ENCODE data around the gene SELPLG. TPM values are rescaled to one million over a fixed set of nuclear protein-coding genes. Genes with fewer than 3 reads are reported as not detected.

Gene SELPLG
- total RNA-seq, 1 donor from 2014 or later, result 5.8 TPM

GRCh38 chr12:108595711-108596647 is 37.7 kb downstream of the SELPLG start:
- H3K4me3 Mint-ChIP-seq (ENCODE audit: unreplicated experiment), result no peak overlapping the region
- no peaks in the 10 kb centered on the region for H3K79me2 ChIP-seq (ENCODE audit: insufficient read depth, low read length)
- no peak overlapping the region for H2AFZ ChIP-seq (ENCODE audit: low read depth, low read length)
- H3K4me1 ChIP-seq (ENCODE audit: insufficient read depth, low read length), result no peaks in the 10 kb centered on the region
- no peak for FAIRE-seq
- TF ChIP-seq CTCF (IDR thresholded peaks at IDR 0.05; ENCODE audit: insufficient read depth, low read depth, low read length) (no peak), EZH2 (IDR thresholded peaks at IDR 0.05; ENCODE audit: insufficient read depth, low read length) (no peak)
- DNase-seq (ENCODE audit: low read depth), result no peak
- H3K27me3 ChIP-seq (ENCODE audit: insufficient read depth, low read length), result no peaks in the 10 kb centered on the region
- no peaks in the 10 kb centered on the region for H3K9me3 Mint-ChIP-seq (ENCODE audit: unreplicated experiment)
- no peak overlapping the region for H3K27ac ChIP-seq (ENCODE audit: low read depth, low read length)
- no peak overlapping the region for H3K4me3 ChIP-seq (ENCODE audit: insufficient read depth, low read depth, low read length)
- H3K9ac ChIP-seq (ENCODE audit: low read length), result no peak overlapping the region
- no peaks in the 10 kb centered on the region for H3K36me3 Mint-ChIP-seq (ENCODE audit: low read depth, unreplicated experiment)
- H3K27ac Mint-ChIP-seq (ENCODE audit: unreplicated experiment), result no peak overlapping the region
- no peaks in the 10 kb centered on the region for H3K36me3 ChIP-seq (ENCODE audit: insufficient read depth, low read length)
- no peaks in the 10 kb centered on the region for H3K4me1 Mint-ChIP-seq (ENCODE audit: low read depth, unreplicated experiment)
- peaks cover 13% of the 10 kb centered on the region for H3K27me3 Mint-ChIP-seq (ENCODE audit: low read depth, unreplicated experiment)
- peak overlapping the region; percentile 81 for H3K4me2 ChIP-seq (ENCODE audit: low read length)
- no peaks in the 10 kb centered on the region for H3K9me3 ChIP-seq (ENCODE audit: insufficient read depth, low read depth, low read length)
- peaks cover 7% of the 10 kb centered on the region for H4K20me1 ChIP-seq (ENCODE audit: insufficient read depth, low read length)

- no peaks in the 10 kb centered on the region for H3K36me3 Mint-ChIP-seq (ENCODE audit: low read depth, unreplicated experiment)
- DNase-seq (ENCODE audit: low read depth), result no peak
Observed at GRCh38 chr12:108594960-108595710, 38.6 kb downstream of the SELPLG start.

More at GRCh38 chr12:108594960-108595710, 38.6 kb downstream of the SELPLG start:
- no peaks in the 10 kb centered on the region for H3K4me1 ChIP-seq (ENCODE audit: insufficient read depth, low read length)
- H3K27me3 ChIP-seq (ENCODE audit: insufficient read depth, low read length), result no peaks in the 10 kb centered on the region
- H3K9ac ChIP-seq (ENCODE audit: low read length), result no peak overlapping the region
- Mint-ChIP-seq H3K4me3 (ENCODE audit: unreplicated experiment) (no peak overlapping the region), H3K27me3 (ENCODE audit: low read depth, unreplicated experiment) (peaks cover 13% of the 10 kb centered on the region), H3K9me3 (ENCODE audit: unreplicated experiment) (no peaks in the 10 kb centered on the region), H3K27ac (ENCODE audit: unreplicated experiment) (no peak overlapping the region), H3K4me1 (ENCODE audit: low read depth, unreplicated experiment) (no peaks in the 10 kb centered on the region)
- H3K36me3 ChIP-seq (ENCODE audit: insufficient read depth, low read length), result no peaks in the 10 kb centered on the region
- H3K27ac ChIP-seq (ENCODE audit: low read depth, low read length), result no peak overlapping the region
- no peak for FAIRE-seq
- no peaks in the 10 kb centered on the region for H3K79me2 ChIP-seq (ENCODE audit: insufficient read depth, low read length)
- H3K4me2 ChIP-seq (ENCODE audit: low read length), result peak overlapping the region; percentile 81
- no peak overlapping the region for H3K4me3 ChIP-seq (ENCODE audit: insufficient read depth, low read depth, low read length)
- H4K20me1 ChIP-seq (ENCODE audit: insufficient read depth, low read length), result peaks cover 7% of the 10 kb centered on the region
- H2AFZ ChIP-seq (ENCODE audit: low read depth, low read length), result no peak overlapping the region
- no peaks in the 10 kb centered on the region for H3K9me3 ChIP-seq (ENCODE audit: insufficient read depth, low read depth, low read length)
- TF ChIP-seq EZH2 (IDR thresholded peaks at IDR 0.05; ENCODE audit: insufficient read depth, low read length) (no peak), CTCF (IDR thresholded peaks at IDR 0.05; ENCODE audit: insufficient read depth, low read depth, low read length) (no peak)

Measured in astrocyte (in vitro differentiated cells and primary cell).